Measurements from ENCODE around the gene OLA1.

GRCh38 chr2:174209325-174209724 is 39.0 kb downstream of the OLA1 start:
- TF ChIP-seq, protein P1, sequence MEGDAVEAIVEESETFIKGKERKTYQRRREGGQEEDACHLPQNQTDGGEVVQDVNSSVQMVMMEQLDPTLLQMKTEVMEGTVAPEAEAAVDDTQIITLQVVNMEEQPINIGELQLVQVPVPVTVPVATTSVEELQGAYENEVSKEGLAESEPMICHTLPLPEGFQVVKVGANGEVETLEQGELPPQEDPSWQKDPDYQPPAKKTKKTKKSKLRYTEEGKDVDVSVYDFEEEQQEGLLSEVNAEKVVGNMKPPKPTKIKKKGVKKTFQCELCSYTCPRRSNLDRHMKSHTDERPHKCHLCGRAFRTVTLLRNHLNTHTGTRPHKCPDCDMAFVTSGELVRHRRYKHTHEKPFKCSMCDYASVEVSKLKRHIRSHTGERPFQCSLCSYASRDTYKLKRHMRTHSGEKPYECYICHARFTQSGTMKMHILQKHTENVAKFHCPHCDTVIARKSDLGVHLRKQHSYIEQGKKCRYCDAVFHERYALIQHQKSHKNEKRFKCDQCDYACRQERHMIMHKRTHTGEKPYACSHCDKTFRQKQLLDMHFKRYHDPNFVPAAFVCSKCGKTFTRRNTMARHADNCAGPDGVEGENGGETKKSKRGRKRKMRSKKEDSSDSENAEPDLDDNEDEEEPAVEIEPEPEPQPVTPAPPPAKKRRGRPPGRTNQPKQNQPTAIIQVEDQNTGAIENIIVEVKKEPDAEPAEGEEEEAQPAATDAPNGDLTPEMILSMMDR (conservative IDR thresholded peaks at IDR 0.05): no peak
- TF ChIP-seq EZH2 (IDR thresholded peaks at IDR 0.05; ENCODE audit: low read depth): no peak

All from PC-9 (cell line).